Medulla oblongata (tissue), 1 donor: ENCODE results near the gene ADAM23.

Source experiments
- DNase-seq: peaks from one replicate; pipeline ENCODE4 v3.0.0-alpha.2; 2015; ENCODE audit errors: extremely low spot score

ADAM23 gene

DNA sequence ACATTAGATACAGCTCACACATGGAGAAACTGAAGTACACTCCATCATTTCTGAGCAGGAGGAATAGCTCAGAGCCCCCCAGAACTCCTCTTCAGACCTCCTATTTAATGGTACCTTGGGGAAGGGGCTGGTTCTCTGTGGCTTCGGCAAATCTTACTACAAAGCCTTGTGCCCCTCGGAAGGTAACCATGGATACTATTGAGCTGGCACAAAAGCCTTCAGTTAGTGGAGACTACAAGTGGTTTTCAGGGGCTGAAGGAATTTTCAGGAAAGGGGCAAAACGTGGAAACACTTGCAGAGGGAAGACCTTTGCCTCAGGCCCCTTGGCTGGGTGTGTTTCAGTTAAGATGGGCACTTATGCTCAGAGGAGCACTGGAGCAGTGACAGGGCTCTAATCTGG is 197.9 kb downstream of the ADAM23 start:
- DNase-seq: no peak

DNA sequence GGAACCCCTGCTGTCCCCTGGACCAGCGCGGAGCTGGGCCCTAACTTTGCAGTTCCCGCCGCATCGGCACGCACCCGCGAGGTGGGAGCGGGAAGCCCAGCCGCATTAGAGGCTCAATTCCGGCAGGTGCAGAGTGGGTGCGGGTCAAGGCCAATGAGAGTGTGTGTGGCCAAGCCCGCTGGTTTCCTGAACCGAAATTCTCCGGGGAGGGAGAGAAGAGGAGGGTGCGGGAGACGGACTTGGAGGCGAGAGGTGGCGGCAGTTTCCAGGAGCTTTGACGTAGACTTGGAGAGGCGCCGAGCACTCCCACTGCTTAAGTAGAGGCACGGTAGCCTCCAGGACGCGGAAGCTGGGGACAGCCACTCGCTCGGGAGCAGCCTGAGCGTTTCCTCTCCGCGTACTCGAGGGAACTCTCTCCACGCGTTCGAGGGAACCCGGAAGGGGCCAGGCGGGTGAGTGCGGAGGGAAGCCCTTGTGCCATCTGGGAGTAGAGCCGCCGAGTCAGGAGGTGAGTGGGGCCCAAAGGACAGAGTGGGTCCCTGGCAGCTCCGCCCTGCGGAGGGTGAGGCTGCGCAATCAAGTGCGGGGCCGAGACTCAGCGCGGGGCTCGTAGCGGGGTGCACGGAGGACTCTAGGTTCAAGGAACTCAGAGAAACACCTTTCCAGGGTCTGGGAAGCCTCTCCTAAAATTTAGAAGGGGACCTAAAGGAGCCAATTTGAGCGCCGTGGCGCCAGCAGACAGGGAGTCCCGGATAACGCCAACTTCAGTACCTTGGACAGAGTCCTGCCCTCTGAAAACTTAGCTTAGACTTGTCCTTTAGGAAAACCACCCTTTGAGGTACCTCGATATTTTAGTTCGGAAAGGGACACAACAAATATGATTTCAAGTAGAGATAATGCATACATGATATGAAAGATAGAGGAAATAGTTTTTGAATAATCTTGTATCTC is 199.0 kb downstream of the ADAM23 start, which contains the start of gene FAM237A:
Gene FAM237A (plus strand): TSS at position 413 of the 951 bp plus-strand sequence. CDS start 1,750 bp downstream, outside the sequence.
- peak; percentile 36 for DNase-seq

DNA sequence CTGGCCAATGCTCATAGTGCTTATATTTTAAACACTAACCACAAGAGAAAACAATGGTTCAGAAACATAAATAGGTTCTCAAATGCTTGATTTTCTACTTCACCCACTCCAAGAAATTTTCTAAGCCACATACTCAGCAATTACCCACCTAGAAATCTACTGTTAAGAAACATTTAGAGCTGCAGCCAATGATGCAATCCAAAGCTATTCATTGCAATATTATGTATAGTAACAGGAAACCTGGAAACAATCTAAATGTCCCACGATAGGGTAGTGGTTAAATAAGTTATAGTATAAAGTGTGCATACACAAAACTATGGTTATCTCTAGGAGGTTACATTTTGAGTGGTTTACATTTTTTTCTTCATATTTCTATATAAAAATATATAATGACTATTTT is 204.7 kb downstream of the ADAM23 start:
- no peak for DNase-seq

DNA sequence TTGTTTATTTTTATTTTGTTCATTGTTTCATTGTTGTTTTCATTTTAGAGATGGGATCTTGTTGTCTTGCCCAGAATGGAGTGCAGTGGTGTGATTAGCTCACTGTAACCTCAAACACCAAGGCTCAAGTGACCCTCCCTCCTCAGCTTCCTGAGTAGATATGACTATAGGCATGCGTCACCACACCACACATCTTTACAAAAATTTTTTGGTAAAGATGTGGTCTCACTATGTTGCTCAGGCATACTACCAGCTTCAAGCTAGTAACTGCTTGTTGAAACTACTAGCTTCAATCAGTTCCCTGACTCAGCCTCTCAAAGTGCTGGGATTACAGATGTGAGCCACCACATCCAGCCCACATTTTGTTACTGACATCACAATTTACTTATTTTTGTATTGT is 213.8 kb downstream of the ADAM23 start:
- DNase-seq: no peak

DNA sequence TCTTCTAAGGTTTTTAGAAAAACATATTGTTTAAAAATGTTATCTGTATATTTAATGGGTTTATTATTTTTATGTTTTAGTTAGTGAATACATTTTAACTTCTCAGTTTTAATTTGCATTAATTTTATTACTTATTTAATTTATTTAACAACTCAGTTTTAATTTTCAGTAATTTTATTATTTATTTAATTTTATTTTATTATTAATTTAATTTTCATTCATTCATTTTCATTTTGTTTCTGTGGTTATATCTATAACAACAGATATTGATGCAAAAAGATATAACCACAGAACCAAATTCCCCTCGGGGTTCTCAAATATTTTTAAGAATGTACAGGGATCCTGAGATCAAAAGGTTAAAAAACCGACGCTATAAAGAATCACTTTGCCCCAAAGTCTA is 221.9 kb downstream of the ADAM23 start:
- no peak for DNase-seq
